GM12801 (cell line): ENCODE results near the gene VWA2.

Experiments
- TF ChIP-seq, protein P1 (sequence below): IDR thresholded peaks from one replicate; pipeline ENCODE4 v1.5.1; 2011; ENCODE audit warnings: control low read depth; ENCODE audit not compliant: insufficient read length; ENCODE audit errors: extremely low read depth

The VWA2 gene

DNA sequence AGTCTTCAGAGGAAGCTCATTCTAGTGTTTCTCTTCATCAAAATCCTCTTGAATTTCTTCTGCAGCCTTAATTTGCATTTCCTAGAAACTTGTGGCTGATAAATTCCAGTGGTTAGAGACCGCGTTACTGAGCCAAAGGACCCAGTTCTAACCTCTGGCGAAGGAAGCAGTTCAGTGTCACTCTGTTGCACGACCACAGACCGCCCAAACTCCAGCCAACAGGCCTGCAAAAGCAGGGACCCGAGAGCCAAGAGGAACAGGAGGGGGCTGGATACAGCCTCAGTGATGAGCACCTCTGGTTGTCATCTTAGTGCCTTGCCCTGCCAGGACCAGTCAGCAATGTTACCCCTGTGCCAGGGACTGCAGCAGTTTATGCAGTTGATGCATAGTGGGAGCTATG, 95.2 kb downstream of the VWA2 start:
- TF ChIP-seq, protein P1, sequence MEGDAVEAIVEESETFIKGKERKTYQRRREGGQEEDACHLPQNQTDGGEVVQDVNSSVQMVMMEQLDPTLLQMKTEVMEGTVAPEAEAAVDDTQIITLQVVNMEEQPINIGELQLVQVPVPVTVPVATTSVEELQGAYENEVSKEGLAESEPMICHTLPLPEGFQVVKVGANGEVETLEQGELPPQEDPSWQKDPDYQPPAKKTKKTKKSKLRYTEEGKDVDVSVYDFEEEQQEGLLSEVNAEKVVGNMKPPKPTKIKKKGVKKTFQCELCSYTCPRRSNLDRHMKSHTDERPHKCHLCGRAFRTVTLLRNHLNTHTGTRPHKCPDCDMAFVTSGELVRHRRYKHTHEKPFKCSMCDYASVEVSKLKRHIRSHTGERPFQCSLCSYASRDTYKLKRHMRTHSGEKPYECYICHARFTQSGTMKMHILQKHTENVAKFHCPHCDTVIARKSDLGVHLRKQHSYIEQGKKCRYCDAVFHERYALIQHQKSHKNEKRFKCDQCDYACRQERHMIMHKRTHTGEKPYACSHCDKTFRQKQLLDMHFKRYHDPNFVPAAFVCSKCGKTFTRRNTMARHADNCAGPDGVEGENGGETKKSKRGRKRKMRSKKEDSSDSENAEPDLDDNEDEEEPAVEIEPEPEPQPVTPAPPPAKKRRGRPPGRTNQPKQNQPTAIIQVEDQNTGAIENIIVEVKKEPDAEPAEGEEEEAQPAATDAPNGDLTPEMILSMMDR = no peak

DNA sequence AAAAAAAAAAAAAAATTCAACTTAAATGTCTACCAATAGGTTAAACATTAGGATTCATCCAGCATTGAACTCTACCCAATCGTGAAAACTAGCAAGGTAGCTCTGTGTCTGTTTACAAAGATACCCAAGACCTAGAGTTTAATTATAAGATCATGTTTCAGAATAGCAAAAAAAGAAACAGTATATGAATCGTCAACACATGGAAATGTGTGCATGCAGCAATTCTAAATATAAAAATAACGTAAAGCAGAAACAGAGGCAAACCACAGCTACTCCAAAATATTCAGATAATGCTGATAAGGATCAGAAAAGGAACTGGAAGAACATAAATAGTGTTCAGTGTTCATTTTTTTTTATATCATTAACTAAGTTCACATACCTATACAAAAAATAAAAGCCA, 96.6 kb downstream of the VWA2 start:
- TF ChIP-seq, protein P1 = no peak

- TF ChIP-seq, protein P1 = no peak
Observed at GRCh38 chr10:114336823-114337509, 97.9 kb downstream of the VWA2 start.

DNA sequence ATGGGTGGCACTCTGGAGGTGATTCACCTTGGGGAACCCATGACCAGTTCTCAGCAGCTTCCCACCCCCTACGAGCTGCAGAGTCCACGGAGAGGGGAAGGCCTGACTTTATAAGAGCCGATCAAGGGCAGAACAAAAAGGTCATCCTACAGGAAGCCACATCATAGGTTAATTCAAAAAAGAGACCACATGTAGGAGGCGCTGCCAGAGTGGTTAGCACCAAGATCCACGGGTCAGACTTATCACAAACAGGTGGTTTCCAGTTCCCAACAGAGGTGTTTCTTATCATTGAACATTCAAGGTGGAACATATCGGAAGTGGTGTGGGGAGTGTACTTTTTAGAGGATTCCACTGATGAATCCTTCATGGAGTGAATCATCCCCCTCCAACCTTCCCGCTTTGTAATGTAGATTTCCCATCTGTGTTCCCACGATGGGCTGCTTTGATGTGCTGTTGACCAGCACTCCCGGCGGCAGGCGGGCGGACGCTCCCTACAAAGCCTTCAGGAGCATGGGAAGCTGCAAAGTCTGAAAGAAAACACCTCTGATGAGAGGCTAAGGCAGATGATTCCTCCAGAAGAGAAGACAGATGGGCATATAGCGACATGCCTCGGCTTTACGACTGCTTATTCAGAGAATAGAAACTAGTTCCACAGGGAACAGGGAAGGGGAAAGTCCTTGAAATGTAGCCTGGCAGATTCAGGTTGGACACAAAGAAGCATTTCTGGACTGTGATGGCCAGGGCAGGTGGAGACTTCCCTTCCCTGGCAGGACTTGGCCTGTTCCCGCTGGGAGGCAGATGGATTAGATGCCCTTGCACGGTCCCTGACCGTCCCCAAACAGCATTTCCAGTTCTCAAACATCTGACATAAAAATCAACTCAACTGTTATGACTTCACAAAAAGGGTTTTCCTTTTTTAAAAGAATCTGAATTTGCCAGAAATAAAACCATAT, 98.7 kb downstream of the VWA2 start:
- TF ChIP-seq, protein P1 = no peak

- TF ChIP-seq, protein P1 = no peak
Observed at GRCh38 chr10:114340816-114341215, 101.8 kb downstream of the VWA2 start.
